HG03039 (cell line): ENCODE data around the gene KRT28.
A peak's percentile ranks its signal among the peaks of the same experiment; 100 is the strongest.
"Not testable (repeated sequence)": the region's sequence is repeated elsewhere in the genome, so short reads cannot be mapped to it uniquely, and the experiment has no call there.

Experiments used
- ATAC-seq: cut with Tn5 transposase; IDR thresholded peaks from one replicate; pipeline ENCODE4 v1.9.1; 2021; ENCODE audit warnings: mild to moderate bottlenecking, moderate library complexity; ENCODE audit not compliant: unreplicated experiment

Gene KRT28

DNA sequence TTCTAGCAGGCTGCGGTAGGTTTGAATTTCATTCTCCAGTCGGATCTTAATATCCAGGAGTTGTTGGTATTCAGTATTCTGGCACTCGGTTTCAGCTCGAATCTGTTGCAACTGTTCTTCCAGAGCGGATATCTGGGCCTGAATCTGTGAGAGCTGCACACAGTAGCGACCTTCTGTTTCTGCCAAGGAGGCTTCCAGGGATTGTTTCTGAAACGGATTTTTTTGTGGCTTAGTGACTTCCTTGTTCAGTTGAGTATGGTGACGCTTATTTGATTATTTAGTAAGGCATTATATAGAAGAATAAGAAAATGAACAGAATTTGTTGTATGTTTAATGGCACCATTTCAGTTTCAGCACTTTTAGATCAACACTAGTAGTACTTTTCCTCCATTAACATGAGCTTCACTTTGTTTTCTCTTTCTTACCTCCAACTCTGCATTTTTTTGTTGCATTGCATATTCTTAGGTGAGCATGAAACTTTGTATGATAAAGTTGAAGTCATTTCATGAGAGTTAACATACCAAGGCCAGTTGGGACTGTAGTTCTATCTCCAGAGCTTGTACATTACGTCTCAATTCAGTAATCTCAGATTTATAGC is 19.9 kb upstream of the KRT28 start:
- ATAC-seq: no peak

DNA sequence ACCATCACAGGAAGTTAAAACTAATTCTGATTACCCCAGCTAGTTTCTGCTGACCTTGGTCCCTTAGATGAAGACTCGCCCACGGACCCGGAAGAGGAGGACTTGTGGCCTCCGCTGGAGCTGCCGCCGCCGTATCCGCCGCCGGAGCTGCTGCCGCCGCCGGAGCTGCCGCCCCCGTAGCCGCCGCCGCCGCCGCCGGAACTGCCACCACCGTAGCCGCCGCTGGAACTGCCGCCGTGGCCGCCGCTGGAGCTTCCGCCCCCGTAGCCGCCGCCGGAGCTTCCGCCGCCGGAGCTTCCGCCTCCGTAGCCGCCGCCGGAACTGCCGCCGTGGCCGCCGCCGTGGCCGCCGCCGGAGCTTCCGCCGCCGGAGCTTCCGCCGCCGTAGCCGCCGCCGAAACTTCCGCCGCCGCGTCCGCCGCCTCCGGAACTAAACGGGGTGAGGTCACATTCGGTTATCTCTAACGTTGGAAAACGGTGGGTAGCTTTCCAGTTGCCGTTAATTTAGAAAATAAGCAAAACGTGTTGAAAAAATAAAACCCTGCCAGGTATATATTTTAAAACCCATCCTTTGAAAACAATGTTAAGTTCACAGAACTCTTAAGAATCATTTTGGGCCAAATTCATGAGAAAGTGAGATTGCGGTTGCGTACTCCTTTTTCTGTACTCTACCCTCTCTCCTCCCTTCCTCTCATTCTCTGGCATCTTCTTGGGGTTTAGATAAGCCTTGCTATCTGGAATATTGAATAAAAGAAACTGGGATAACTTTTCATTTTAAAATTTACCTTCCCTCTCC is 19.2 kb upstream of the KRT28 start:
- ATAC-seq: peak; percentile 80

DNA sequence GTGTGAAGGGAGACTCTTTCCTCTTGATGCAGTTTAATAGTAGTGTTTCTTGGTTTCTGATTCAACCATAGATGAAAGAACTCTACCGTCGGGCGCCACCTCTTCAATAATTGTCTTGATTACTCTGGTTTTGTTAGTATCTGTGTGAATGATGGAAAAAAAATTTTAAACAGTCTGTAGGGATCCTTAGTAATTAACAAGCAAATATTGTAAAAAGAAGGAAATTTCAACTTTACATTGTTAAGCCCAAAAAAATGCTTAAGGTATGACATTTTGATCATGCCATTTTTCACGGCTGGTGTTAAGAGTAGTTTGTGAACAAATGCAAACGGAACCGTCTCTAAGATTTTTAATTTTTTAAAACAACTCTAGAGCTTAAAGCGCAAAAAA is 18.6 kb upstream of the KRT28 start:
- ATAC-seq: no peak

DNA sequence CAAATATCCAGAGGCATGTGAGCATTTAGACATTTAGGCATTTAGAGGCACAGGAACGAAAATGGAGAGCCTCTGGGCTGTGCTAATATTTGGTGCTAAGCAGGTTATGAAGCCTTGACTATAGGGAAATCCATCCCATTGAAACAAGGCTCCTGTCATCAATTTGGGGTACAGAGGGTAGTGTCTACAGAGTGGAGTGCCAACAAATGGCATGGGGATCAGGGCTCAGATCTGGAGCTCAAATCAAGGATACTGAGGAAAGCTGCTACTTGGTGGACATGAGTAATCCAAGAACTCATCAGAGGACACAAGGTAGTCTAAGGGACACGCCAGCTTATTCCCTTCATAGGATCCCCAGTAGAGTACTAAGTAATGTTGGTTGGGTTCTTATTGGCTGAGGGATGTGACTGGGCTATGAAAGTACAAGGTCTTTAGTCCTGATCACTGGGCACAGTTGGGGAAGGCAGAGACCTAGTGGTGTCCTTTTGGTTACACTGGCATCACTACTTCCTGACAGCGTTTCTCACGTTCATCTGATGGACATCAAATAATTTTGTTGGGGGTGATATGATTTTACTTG is 17.4 kb upstream of the KRT28 start:
- no peak for ATAC-seq

DNA sequence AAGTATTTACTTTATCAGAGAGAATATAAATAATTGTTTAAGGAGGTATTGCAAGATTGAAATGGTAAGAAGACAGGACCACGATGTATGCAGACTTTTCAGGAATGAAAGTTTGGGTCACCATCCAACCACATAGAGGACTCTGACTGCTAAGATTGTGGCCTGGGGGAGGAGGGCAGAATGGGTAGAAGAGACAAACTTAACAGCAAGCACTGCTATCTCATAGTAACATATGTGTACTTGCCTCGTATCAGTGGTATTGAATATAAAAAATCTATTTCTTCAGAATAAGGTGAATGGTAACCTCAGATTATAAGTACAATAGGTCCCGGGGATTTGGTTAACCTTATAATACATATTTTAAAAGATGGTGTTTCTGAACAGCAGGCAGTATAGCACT is 16.8 kb upstream of the KRT28 start:
- no peak for ATAC-seq

DNA sequence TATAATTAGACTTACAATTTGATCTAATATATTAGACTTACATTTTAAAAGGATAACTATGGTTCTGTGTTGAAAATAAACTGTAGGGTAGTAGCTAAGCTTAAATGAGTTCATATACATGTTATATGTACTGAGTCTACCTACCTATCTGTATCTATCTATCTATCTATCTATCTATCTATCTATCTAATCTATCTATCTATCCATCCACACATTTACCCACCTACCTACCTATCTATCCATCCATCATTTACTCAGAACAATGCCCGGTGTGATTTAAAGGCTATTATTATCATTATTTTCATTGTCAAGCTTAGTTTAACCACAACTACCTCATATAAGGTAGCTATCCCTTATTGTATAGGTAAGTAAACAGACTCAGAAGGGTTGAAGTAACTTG is 15.6 kb upstream of the KRT28 start:
- no peak for ATAC-seq

DNA sequence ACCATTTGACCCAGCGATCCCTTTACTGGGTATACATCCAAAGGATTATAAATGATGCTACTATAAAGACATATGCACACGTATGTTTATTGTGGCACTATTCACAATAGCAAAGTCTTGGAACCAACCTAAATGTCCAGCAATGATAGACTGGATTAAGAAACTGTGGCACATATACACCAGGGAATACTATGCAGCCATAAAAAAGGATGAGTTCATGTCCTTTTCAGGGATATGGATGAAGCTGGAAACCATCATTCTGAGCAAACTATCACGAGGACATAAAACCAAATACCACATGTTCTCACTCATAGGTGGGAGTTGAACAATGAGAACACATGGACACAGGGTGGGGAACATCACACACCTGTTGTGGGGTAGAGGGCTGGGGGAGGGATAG is 14.9 kb upstream of the KRT28 start:
- not testable (repeated sequence) for ATAC-seq

DNA sequence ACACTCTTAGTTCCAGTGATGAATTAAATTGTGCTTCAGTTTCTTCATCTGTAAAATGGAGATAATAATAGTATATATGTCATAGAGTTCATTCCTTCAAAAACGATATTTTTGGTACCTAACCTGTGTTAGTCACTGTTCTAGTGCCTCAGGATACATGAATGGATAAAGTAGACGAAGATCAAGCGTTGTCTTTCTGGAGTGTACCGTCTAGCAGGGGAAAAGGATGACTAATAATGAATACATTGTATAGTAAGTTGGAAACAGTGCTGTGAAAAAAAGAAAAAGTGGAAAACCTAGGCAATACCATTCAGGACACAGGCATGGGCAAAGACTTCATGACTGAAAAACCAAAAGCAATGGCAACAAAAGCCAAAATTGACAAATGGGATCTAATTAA is 14.0 kb upstream of the KRT28 start:
- ATAC-seq: no peak

DNA sequence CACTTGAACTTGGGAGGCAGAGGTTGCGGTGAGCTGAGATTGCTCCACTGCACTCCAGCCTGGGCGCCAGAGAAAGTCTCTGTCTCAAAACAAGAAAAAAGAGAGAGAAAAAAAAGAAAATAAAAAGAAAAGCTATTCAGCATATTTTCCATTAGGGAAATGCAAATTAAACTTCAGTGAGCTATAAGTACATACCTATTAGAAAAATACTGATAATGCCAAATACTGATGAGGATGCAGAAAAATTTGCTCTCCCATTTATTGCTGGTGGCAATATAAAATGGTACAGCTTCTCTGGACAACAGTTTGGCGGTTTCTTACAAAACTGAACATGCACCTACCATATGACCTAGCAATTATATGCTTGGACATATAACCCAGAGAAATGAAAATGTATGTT is 12.9 kb upstream of the KRT28 start:
- ATAC-seq: no peak

DNA sequence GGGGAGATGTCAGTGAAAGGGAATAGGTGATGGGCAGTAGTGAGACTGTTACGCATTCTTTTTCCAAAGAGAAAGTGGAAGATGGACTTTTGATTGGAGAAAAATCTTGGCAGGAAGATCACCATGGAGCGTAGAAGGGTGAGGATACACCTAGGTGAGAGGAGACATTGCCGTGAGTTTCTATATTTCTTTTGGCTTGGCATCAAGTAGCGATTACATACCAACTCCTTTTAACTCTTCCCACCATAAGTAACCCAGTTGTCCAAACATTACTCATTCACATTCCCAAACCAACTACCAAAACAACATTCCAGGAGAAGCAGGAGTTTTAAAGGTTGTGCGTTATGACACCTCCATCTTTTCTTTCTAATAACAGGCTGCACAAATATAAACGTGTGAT is 10.7 kb upstream of the KRT28 start:
- no peak for ATAC-seq

DNA sequence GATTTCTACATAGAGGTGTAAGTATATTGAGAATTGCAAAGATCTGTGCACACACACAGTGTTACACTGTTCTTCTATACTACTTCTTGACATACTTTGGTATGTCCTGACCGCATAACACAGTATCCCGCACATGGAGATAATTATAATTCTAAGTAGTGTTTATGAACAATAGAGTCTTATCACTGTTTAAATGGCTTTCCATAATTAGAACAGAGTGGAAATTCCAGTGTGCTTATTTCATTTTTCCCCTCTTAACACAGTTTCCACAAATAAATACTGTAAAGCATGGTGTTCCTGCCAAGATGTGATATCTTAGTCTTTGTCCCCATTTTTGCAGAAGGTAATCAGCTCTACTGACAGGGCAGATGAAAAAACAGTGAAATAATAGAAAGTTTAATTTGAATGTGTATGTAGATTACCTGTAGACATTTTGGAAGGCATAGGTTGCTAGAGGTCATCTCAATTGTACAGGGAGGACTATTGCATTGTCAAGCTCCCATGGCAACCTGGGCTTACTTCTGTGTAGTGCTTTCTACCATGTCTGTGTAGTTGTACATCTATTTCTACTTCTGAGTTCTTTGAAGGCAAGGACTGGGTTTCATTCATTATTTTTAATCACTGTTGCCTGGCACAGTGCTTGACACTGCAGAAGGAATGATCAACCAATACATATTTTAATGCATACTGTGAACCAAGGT is 10.1 kb upstream of the KRT28 start:
- no peak for ATAC-seq

DNA sequence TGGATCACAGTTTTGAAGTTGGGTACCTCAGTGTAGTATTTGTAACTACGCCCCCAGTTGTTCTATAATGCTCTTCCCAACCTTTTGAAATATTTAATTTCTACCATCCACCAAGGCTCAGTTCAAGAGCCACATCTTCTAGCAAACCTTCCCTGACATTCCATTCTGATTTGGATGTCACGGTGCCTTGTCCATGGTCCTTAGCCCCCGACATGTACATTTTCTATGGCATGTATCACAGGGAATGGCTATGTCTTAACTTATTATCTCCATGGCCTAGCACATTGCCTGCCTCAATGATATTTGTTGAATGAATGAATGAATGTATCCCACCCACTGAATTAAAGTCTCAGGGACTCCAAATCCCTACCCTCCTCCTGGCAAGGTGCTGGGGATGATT is 6.4 kb upstream of the KRT28 start:
- ATAC-seq: no peak

DNA sequence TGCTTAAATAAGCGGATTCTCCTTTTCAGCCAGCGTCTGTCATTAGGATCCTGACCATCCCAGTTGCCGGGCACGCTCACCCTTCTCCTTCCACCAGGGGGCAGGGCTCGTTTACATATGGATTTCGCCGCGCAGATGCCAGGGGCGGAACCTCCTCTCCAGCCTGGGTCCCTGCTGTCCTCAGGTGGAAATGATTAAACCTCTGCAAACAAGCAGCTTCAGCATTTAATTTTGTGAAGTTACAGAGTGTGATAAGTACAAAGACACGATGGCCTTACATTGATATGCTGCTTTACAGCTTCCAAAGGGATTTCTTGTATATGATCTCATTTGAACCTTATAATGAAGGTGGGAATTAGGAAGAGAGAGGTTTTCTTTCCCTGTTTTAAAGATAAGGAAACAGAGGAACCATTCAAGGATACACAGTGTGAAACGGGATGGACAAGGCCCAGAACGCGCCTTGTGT is 3.9 kb upstream of the KRT28 start:
- no peak for ATAC-seq

DNA sequence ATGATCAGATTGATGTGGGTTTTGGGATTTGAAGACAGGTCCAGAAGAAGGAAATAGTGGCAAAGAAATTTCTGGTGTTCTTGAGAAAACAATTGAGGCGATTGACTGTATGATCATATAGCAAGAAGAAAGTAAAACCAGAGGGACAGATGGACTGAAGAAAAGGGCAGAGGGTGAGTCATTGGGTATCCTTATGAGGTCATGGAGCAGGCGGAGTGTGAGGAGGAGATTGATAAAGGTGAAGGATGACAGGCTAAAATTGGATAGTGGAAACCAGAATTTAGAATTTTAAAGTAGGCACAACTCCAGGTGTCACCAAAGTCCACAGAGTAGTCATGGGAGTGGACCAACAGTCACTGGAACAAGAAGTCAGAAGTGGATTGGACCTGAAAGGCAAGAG is 1.4 kb upstream of the KRT28 start:
- ATAC-seq: no peak

DNA sequence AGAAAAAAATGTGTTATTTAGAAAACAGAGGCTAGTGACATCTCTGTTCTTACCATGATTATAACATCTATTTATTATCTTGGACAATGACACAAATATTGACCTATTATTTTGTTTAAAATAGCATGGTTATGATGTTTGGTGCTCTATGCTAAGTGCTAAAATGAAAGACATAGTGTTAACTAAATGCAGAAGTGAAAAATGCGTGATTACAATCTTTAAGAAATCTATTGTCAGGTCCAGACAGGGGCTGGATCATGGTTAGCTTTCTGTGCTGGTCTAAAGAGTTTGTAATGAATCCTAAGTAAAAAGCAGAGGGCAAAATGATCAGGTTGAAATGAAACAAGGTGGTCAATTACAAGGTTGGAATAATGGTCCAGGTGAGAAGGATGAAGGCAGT is 622 bp upstream of the KRT28 start:
- no peak for ATAC-seq

DNA sequence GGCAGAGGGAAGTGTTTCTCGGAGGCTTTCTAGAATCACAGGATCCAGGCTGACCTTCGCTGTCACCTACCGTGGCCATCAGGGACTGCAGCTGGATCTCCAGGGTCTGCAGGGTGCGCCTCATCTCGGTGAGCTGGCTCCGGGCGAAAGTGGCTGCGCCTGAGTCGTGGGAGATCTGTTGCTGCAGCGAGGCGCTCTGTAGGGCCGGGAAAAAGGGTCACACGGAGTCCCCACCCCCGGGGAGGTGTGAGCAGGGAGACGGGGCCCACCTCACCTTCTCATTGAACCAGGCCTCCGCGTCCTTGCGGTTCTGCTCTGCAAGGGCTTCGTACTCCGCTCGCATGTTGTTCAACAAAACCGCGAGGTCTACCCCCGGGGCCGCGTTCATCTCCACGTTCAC is 2.9 kb downstream of the KRT28 start:
- ATAC-seq: no peak

DNA sequence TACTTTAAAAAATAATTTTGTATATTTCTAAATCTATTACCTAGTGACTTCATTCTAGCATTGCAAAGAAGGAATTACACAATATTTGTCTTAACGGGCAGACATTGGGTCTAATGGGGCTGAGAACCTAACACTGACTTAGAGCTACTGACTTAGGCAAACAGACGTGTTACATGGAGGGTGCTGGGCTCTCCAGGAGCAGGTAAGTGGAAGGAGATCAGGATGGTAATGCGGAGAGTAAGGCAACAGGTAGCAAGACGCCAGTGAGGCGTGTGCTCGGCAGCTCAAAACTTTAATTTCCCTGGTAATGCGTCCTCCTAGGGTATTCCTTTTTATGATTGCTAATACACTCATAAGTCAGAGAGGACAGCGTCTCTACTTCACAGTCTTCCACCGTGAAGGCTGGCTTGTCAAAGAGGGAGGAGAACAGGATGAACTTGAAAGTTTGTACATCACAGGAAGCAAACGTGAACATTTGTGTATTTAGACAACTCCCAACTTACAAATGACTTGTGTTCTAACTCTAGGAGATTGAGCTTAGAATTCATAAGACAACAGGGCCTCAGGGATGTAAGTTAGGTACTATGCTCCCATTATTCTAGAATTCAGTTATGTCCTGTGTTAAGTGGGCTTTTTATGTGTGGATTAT is 4.6 kb downstream of the KRT28 start:
- ATAC-seq: no peak

DNA sequence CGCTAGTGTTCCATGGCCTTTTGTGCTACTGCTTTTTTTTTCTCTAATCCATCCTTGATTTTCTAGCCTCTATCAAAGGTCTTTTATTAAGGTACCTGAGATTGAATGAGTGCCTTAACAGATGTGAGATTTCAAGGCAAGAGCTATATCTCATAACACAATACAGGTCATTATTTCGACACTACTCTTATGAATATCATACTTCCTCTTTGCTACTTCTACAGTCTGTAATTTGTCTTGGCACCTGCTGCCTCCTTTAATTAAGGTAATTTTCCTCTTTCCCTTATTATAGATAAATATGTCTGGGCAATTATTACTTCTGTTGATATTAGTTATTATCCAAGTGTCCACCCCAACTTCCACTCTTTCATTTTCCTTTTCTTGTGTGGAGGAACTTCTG is 5.3 kb downstream of the KRT28 start:
- no peak for ATAC-seq

DNA sequence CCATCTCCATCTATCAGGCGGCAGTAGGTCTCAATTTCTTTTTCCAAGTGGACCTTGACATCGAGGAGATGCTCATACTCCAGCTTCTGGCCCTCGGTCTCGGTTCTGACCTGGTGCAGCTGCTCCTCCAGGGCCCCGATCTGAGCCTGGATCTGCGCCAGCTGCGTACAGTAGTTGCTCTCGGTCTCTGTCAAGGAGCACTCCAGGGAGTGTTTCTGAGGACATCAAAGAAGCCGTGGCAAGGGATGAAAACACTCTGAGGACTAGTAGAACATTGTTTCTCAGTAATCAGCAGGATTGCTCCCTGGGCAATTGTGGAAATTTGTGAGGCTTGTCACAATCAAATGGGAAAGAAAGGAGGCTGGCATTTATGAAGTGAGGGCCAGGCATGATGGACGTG is 5.9 kb downstream of the KRT28 start:
- ATAC-seq: no peak

DNA sequence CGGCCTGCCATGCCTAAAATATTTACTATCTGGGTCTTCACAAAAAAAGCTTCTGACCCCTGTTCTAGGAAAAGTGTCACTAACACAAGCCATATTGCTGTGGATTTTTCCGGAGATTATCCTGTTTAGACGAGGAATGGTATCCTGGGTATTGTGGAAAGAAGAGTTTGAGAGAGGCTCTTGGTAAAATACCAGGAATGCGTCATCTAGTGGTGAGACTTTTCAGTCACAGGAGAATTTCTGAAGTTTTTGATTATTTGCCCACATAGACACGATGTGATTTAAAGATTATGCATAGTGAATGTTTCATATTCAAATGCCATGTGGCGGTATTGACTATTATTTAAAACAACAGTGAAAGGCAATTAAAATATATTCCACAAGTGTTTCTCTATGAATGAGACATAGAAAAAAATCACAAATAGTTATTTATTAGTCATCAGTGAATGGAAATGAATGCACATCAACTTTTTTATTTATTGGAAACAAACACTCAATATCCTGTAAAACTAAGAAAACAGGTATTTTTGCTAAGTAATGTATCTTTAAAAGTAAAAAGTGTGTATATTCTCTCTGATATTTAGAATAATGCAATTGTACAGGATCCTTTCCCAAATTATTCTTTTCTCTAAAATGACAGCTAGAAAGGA is 7.8 kb downstream of the KRT28 start:
- no peak for ATAC-seq

DNA sequence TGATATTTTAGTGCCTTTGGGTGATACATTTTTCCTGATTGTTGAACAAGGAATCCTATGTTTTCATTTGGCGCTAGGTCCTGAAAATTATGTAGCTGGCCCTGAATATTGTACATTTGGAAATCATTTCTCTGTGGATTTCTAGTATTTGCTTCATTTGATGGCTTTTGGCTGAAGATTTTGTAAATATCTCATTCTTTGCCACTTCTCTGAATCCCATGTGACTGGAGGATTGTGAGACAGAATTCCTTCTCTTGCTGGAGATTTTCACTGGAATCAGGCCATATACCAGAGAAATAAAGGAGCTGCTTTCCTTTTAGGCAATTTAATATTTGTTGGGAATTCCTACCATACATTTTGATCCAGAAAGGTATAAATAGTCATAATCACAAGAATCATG is 8.6 kb downstream of the KRT28 start:
- ATAC-seq: no peak
